Activated CD4-positive, alpha-beta T cell treated with anti-CD3 and anti-CD28 coated beads for 1 hour (primary cell): Measurements from ENCODE around the gene LAMTOR3.

ENCODE experiments used
- DNase-seq: peaks from one replicate; pipeline ENCODE4 v3.0.0-alpha.2; 2020

LAMTOR3 gene, protein sequence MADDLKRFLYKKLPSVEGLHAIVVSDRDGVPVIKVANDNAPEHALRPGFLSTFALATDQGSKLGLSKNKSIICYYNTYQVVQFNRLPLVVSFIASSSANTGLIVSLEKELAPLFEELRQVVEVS

DNA sequence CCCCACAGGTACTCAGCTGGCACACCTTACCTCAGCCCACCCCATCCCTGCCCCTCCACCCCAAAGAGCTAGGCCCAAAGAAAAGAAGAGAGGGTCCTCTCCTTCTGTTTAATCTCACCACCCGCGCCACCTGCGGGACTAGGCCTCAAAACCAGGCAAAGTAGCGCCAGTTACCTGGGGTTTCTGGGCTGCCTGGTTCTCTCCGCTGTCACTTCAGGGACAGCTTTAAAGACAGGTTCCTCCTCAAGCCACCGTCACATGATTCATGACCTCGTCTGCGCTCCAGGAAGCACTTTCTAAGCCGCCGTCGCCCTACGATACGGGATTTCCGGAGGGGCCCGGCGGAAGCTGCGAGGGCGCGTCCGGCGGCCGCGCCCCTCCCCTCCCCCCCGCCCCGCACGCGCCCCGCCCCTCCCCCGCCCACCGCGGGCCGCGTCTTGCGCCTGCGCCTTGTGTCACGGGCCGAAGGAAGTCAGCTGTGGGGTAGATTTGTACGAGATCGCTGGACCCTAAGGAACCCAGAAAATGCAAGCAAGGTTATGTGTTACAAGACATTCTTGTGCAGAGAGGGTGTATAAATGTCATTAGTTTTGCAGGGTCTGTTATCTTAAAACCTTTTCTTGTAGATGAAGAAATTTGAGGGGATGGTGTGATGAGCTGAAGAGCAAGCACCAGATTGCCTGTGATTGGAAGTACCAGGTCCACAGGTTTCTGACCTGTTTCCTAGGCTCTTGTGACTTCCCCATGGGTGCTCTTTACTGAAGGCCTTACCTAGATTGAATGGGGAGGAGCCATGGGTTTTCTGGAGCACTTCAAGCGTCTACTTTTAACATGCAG, at the start of gene LAMTOR3:
LAMTOR3 (minus strand) TSS at position 267 of the 837 bp plus-strand sequence. CDS start 464 bp downstream, outside the sequence.
- DNase-seq: peak; percentile 86

DNA sequence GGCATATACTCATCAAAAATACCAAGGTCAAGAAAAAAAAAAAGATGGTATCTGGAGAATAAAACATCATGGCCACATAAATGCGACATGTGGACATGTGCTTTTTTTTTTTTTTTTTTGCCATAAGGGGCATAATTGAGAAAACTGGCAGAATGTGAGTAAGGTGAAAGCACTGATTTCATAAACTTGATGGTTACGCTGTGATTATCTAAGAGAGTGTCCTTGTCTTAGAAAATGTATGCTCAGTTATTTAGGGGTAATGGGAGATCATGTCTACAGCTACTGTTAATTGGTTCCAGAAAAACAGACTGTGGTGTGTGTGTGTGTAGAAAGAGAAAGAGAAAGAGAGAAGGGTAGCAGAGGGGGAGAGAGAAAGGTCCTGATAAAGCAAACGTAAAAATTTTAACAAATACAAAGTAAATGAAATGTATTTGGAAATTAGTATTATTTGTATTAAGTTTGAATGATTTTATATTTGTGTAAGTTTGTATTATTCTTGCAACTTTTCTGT, 44.1 kb upstream of the LAMTOR3 start:
- no peak for DNase-seq

DNA sequence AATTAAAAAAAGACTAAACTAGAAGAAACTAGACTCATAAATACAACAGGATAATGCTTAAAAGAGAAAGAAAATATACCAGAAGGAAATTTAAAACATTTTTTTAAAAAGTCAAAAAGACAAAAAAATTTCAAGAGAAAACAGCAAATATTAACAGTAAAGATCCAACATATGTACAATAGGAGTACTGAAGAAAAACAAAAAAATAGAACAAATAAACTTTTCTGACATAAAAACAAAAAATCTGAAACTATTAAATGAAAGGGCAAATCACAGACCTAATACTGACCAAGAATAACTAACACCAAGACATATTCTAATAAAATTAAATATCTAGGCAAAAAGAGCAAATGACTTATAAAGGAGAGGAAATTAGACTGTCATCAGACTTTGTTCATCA, 40.7 kb upstream of the LAMTOR3 start:
- no peak for DNase-seq

DNA sequence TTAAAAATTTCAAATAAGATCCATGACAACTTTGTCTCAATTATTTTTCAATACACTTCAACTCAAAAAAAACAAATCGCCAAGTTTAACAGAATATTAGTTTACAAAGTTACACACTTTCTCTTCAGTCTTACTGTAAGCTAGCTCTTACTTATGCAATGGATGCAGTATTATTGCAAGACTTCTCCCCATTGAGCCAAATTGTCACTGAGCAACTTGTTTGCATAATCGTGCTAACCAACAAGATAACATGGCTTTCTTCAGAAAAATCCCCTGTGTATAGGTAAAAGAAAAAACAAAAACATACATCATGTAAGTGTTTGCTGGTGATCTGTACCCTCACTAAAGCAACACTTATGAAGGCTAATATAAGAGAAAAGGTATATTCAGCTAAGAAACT, 33.3 kb upstream of the LAMTOR3 start:
- no peak for DNase-seq

DNA sequence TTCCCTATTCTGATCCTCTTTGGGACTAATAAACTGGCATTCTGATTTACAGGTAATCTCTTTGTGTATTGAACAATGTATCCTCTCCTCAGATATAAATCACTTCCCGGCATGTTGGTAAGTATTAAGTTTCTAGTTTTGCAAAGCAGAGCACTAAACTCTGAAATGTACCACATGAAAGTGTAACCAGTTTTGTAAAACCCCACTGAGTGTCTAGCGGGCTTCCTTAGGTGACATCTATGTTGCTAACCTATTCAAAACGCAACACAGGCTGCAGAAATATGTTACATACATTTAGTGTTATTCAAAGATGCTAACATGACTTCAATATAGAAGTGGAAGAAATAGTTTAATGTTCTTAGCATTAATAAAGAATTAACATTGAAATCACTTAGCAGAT, 26.9 kb upstream of the LAMTOR3 start:
- DNase-seq: no peak

DNA sequence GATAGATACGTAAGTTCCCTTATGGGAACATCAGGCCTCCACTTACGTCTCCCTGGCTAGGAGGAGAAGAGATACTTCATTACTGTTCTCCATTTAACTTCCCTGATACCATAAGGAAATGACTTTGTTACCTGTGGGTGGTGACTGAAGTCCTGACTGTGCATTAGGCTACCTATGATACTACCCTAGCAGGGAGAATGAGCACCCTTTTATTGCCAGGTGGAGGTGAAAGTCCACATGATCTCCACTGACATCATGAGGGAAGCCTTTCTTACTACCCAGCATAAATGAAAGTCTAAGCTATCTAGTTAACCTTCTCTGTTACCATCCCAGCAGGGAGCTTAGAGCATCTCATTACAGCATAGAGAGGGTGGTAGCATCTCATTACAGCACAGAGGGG, 24.4 kb upstream of the LAMTOR3 start:
- DNase-seq: no peak

DNA sequence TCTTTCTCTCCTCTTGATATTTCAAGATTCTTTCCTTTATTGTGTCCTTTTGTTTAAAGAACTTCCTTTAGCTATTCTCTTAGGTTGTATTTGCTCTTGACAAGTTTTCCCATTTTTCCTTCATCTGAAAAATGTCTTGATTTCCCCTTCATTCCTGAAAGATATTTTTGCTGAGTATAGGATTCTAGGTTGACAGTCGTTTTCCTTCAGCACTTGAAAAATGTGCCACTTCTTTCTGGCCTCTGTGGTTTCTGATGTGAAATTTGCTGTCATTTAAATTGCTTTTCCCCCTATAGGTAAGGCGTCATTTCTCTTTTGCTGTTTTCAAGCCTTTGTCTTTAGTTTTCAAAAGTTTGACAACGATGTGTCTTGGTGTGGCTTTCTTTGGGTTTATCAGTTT, 23.3 kb upstream of the LAMTOR3 start:
- DNase-seq: no peak

DNA sequence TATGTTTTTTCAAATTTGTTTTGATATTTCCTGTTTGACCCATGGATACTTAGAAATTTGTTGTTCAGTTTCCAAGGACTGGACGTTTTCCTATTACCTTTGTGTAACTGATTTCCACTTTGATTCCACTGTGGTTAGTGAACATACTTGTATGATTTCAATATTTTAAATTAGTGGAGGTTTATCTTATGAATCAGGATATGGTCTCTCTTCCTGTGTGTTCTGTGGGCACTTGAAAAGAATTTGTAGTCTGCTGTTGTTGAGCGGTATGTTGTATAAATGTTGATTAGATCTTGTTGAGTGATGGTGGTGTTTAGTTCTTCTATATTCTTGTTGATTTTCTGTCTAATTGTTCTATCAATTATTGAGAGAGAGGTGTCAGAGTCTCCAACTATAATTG, 21.2 kb upstream of the LAMTOR3 start:
- DNase-seq: no peak

DNA sequence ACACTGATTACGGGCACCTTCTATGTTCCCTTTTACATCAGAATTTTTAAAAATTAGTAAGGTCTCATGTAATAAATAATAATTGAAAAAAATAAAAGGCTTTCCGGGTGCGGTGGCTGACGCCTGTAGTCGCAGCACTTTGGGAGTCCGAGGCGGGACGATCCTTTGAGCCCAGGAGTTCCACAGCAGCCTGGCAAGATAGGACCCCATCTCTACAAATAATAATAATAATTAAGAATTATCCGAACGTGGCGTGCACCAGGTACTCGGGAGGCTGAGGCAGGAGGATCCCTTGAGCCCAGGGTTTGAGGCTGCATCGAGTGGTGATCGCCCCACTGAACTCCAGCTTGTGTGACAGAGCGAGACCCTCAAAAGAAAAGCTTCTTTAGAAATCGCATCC, 771 bp upstream of the LAMTOR3 start:
- DNase-seq: no peak

DNA sequence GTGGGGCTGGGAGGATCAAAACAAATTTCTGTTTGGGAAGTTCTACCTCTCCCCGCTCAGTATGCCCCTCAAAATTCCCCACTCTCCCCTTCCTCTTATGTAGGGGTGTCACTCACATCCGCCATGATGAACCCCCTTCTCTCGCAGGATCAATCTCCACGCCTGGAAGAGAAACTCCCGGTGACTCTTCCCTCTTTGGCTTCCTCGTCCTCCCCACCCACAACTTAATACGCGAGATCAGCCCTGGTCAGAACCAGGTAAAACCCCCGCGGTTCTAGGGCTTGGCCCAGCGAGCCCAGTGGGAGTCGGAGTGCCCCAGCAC, 427 bp downstream of the LAMTOR3 start:
- no peak for DNase-seq

DNA sequence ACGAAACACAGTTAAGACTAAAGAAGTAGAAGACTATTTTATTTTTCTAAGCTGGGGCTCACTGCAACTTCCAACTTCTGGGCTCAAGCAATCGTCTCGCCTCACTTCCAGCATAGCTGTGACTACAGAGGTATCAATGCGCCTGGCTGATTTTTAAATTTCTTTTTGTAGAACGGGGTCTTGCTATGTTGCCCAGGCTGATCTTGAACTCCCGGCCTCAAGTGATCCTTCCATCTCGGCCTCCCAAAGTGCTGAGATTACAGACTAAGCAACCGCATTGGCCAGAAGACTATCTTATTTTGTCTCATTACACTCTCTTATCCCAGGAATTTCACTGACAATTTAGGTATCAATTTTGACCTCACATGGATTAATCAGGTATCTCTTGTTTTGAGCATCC, 1.2 kb downstream of the LAMTOR3 start:
- no peak for DNase-seq

DNA sequence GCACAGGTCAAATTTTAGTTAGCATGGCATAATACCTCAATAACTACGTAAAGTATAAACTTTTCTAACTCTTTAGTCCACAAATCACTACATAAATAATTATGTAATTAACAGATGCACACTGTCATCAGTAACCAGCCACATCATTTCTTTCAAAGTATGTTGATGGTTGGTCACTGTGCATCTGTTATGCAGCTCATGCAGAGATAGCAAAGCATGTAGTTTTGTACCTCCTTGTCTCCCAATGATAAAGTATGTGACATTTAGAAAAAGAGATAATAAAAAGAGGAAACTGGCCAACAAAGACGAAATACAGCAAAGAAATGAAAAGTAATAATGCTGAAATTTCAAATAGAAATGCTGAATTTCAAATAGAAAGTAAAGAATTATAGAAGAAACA, 2.9 kb downstream of the LAMTOR3 start:
- DNase-seq: no peak

DNA sequence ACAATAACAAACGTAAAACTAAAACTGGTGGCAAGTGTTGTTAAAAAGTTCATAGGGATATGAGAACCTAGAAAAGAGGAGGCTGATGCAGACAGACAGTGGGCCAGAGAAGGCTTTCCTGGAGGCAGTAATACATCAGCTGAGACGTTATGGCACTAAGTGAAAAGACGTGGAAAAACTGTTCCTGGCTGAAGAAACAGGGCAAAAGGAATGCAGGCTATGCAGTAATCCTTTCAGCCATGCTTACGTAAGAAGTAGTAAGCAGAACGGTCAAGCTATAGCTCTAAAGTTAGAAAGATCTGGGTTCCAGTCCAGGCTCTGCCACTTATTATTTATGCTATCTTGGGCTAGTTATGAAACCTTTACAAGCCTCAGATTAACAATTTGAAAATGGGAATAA, 6.4 kb downstream of the LAMTOR3 start:
- no peak for DNase-seq

DNA sequence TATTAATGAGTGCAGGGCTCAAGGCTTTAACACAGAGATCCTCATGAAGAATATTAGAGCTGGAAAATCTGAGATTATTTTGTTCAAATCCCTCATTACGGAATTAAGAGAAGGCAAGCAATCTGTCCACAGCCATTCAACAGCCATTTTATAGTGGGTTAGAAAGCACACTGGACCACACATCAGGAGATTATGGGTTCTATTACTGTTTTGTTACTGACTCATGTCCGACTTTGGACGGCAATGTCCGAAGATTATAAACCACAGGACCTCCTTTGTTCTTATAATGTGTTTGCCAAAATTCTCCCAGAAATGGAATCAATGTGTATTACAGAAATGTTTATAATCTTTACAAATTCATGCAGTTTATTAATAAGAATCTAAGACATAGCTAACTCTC, 8.1 kb downstream of the LAMTOR3 start:
- no peak for DNase-seq

DNA sequence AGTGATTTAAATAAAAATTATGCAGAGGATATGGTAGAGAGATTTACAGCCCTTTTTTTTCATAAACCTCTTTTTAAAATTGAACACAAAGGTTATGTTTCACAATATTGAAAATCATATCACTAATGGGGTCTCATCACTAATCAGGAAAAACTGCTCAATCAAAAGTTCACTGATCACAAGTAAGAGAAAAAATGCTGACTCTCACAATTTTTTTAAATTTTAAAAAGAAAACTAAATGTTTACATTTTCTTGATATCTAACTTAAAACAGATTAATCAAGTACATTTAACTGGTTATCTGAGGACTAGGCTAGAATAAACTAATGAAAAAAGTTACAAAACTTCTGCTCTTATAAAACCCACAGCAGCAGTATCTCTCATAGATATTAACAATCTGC, 8.5 kb downstream of the LAMTOR3 start:
- no peak for DNase-seq

DNA sequence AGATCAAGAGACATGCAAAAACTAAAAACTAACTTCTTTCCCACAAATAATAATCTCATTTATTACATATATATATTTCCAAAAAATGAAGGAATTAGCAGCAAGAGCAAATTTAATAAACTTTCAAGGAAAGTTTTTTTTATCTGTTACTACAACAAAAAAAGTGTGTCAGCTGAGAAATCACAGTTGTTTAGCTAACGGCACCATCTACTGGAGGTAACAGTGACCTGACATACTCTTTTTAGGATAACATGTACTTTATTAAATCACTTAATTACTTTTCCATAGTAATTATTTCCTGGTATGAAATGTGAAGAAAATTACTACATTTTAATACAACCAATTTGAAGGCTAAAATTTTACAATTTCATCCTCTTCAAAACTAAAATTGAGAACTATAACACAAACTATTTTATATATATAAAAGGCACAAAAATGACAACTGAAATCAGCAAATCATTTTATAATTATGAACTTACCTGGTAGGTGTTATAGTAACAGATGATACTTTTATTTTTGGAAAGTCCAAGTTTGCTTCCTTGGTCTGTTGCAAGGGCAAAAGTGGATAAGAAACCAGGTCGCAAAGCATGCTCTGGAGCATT, 9.1 kb downstream of the LAMTOR3 start:
- DNase-seq: no peak

DNA sequence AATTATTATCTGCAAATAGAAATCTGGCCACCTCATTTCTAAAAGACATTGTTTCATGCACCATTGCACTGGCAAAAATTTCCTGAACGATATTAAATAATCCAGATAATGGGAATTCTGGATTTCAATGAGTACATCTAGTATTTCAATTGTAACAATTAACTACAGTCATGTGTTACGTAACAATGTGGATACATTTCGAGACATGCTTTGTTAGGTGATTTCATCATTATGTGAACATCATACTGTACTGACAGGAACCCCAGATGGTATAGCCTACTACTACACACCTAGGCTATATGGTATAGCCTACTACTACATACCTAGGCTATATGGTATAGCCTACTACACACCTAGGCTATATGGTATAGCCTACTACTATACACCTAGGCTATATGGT, 14.8 kb downstream of the LAMTOR3 start:
- no peak for DNase-seq

DNA sequence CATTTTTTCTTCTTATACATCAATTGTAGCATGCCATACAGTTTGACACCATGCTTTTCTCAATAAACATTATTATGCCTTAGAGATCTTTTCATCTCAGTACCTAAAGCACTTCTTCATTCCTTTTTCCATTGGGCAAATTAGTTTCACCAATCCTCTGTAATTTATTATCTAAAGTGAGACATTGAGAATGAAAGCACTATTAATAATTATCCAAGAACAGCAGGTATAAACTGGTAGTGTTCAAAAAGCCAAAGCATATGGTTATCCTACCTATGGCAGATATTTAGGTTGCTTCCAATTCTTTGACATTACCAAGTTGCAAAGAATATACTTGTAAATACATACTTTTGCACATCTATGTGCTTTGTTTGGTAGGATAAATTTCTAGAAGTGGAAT, 15.6 kb downstream of the LAMTOR3 start:
- no peak for DNase-seq

DNA sequence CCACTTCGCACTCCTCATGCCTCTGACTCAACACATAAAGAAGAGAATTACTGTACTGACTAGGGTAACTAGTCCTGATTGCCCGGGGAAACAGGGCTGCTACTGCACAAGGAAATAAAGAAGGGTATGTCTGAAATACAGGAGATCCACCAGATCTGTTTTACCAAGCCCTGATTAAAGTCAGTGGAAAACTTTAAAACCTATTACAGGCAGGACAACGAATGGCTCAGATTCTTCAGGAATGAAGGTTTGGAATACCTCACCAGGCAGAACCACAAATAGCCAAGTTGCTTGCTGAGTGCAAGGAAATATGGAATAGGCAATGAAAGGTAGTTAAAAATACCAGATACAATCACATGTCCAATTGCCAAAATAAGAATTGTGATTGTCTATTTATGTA, 17.3 kb downstream of the LAMTOR3 start:
- no peak for DNase-seq

DNA sequence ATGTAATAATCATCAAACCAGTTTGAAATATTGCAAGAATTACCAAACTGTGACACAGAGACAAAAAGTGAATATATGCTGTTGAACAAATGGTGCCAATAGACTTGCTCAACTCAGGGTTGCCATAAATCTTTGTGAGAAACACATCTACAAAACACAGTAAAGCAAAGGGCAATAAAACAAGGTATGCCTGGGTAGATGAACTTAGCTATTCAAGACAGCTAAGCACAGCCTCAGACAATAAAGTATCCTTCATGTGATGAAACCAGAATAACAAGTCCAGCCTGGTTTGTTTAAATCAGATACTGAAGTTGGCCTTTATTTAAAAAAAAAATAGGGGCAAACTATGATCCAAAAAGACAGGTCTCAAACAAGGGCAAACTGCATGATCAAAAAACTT, 19.2 kb downstream of the LAMTOR3 start:
- no peak for DNase-seq

DNA sequence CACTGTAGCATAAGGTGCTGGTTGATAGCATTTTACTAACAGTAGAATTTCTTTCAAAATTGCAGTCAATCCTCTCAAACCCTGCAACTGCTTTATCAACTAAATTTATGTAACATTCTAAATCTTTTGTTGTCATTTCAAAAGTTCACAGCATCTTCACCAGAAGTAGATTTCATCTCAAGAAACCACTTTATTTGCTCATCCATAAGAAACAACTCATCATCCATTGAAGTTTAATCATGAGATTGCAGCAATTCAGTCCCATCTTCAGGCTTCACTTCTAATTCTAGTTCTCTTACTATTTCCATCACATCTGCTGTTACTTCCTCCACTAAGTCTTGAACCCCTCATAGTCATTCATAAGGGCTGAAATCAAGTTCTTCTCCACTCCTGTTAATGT, 21.7 kb downstream of the LAMTOR3 start:
- DNase-seq: no peak

DNA sequence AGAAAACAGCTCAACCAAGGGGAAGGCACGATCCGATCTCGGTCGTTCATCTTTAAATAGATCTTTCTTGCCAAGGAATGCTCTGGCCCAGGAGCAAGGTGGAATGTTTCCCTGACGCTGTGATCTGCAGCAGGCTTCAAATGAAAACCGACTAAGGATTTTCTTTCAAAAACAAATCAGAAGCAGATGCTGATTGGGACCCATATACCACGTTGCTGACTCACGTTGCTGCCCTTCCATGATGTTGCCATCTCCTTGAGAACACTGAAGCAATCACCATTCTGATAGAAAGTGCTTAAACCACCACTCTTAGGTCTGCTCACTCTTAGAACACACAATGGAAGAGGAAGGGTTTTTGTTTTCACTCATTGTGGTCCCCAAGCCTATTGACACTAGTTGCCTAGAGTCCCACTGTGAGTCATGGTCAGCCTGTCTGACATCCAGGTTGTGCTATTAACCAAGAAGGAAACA, 26.1 kb downstream of the LAMTOR3 start:
- no peak for DNase-seq

DNA sequence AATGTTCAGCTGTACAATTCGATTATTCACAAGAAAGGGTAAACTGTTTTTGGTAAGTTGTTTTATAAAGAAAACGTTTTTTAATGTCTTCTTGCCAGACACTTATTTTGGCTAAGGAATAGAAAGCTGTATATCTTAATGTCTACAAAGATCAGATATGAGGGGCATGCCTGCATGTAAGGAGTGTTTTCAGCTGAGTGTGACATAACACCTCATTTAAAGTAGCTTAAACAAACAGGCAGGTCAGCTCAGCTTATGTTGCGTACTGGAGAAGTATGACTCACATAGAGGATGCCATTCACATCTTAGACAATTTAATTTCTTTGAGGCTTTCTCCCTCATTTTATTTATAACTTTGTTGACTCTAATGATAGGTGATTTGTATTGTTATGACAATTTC, 30.4 kb downstream of the LAMTOR3 start:
- no peak for DNase-seq
